ENCODE data around the gene ENPP1.

Gene ENPP1

GRCh38 chr6:131918650-131919355, 111.0 kb downstream of the ENPP1 start:
- H3K4me3 ChIP-seq (replicated peaks; ENCODE audit: low read depth, low read length) = no peak overlapping the region
- TF ChIP-seq CTCF (IDR thresholded peaks at IDR 0.05; ENCODE audit: low read depth, low read length, missing control alignments) = no peak
- no peak for DNase-seq (ENCODE audit: extremely low read depth, low read depth)

- TF ChIP-seq CTCF (IDR thresholded peaks at IDR 0.05; ENCODE audit: low read depth, low read length, missing control alignments) = no peak
- no peak overlapping the region for H3K4me3 ChIP-seq (replicated peaks; ENCODE audit: low read depth, low read length)
- DNase-seq (ENCODE audit: extremely low read depth, low read depth) = no peak
Measured at GRCh38 chr6:131920656-131921055, 112.8 kb downstream of the ENPP1 start.

- DNase-seq (ENCODE audit: extremely low read depth, low read depth) = peak; percentile 72
- no peak overlapping the region for H3K4me3 ChIP-seq (replicated peaks; ENCODE audit: low read depth, low read length)
- TF ChIP-seq CTCF (IDR thresholded peaks at IDR 0.05; ENCODE audit: low read depth, low read length, missing control alignments) = peak; percentile 78
Measured at GRCh38 chr6:131923356-131923755, 115.5 kb downstream of the ENPP1 start.

- H3K4me3 ChIP-seq (replicated peaks; ENCODE audit: low read depth, low read length) = no peak overlapping the region
- no peak for DNase-seq (ENCODE audit: extremely low read depth, low read depth)
- peak; percentile 39 for TF ChIP-seq CTCF (IDR thresholded peaks at IDR 0.05; ENCODE audit: low read depth, low read length, missing control alignments)
Measured at GRCh38 chr6:131924881-131925474, 117.2 kb downstream of the ENPP1 start.

- no peak for DNase-seq (ENCODE audit: extremely low read depth, low read depth)
- H3K4me3 ChIP-seq (replicated peaks; ENCODE audit: low read depth, low read length) = no peak overlapping the region
- no peak for TF ChIP-seq CTCF (IDR thresholded peaks at IDR 0.05; ENCODE audit: low read depth, low read length, missing control alignments)
Measured at GRCh38 chr6:131929264-131929663, 121.4 kb downstream of the ENPP1 start.

GRCh38 chr6:131929976-131930375, 122.2 kb downstream of the ENPP1 start:
- TF ChIP-seq CTCF (IDR thresholded peaks at IDR 0.05; ENCODE audit: low read depth, low read length, missing control alignments) = no peak
- no peak overlapping the region for H3K4me3 ChIP-seq (replicated peaks; ENCODE audit: low read depth, low read length)
- no peak for DNase-seq (ENCODE audit: extremely low read depth, low read depth)
